GM12891 (cell line): Measurements from ENCODE around the gene PDPR.
"Not testable (repeated sequence)": the region's sequence is repeated elsewhere in the genome, so short reads cannot be mapped to it uniquely, and the experiment has no call there.

Source experiments
- PAX5 ChIP-seq: IDR thresholded peaks from 2 replicates; pipeline ENCODE4 v1.6.1; 2011; ENCODE audit warnings: low read length, moderate library complexity, mild to moderate bottlenecking; ENCODE audit not compliant: insufficient read depth, severe bottlenecking
- POLR2A ChIP-seq: IDR thresholded peaks from 2 replicates; pipeline ENCODE4 v1.6.1; 2011; ENCODE audit warnings: low read depth, low read length, control low read depth
- POLR2AphosphoS5 ChIP-seq: IDR thresholded peaks from 2 replicates; pipeline ENCODE4 v1.6.1; 2011; ENCODE audit warnings: low read depth, low read length, control low read depth
- POU2F2 ChIP-seq: IDR thresholded peaks from 2 replicates; pipeline ENCODE4 v1.6.1; 2011; ENCODE audit warnings: low read depth, mild to moderate bottlenecking, control low read depth, low read length, moderate library complexity
- SPI1 ChIP-seq: IDR thresholded peaks from 2 replicates; pipeline ENCODE4 v1.6.1; 2011; ENCODE audit warnings: low read depth, low read length, control low read depth
- TAF1 ChIP-seq: IDR thresholded peaks from 2 replicates; pipeline ENCODE4 v1.6.1; 2011; ENCODE audit warnings: low read depth, low read length, control low read depth

GRCh38 chr16:70148453-70148852, 34.3 kb downstream of the PDPR start:
- TF ChIP-seq POLR2A, TAF1, POLR2AphosphoS5, PAX5, SPI1, POU2F2: not testable (repeated sequence)
